ENCODE data around the gene CD248. TPM values are rescaled to one million over a fixed set of nuclear protein-coding genes. Genes with fewer than 3 reads are reported as not detected.
A peak's percentile ranks its signal among the peaks of the same experiment; 100 is the strongest.

The CD248 gene
- total and polyA plus RNA-seq, 11 donors, result 6.0 to 33.1 (median 11.8) TPM

GRCh38 chr11:66267379-66268243 is 49.2 kb downstream of the CD248 start:
- H3K4me1 ChIP-seq, result peaks cover 4 to 34% (median 27%) of the 10 kb centered on the region in 12 donors
- peaks cover 0 to 48% (median 31%) of the 10 kb centered on the region in 9 donors for H3K36me3 ChIP-seq
- TF ChIP-seq, protein P1, sequence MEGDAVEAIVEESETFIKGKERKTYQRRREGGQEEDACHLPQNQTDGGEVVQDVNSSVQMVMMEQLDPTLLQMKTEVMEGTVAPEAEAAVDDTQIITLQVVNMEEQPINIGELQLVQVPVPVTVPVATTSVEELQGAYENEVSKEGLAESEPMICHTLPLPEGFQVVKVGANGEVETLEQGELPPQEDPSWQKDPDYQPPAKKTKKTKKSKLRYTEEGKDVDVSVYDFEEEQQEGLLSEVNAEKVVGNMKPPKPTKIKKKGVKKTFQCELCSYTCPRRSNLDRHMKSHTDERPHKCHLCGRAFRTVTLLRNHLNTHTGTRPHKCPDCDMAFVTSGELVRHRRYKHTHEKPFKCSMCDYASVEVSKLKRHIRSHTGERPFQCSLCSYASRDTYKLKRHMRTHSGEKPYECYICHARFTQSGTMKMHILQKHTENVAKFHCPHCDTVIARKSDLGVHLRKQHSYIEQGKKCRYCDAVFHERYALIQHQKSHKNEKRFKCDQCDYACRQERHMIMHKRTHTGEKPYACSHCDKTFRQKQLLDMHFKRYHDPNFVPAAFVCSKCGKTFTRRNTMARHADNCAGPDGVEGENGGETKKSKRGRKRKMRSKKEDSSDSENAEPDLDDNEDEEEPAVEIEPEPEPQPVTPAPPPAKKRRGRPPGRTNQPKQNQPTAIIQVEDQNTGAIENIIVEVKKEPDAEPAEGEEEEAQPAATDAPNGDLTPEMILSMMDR (IDR thresholded peaks at IDR 0.05), result peak in 6 of 12 donors; percentile 13 to 29 (median 20)
- TF ChIP-seq POLR2A (IDR thresholded peaks at IDR 0.05), result peak; percentile 17 to 60
- DNase-seq (peak; percentile 92 to 95 (median 93)), ATAC-seq (peak; percentile 75 to 85 (median 84))
- H3K27me3 ChIP-seq, result no peaks in the 10 kb centered on the region
- 0 to 1% (median 1%) methylated on average over 28 to 61 of the region's 61 CpGs for WGBS, 4 donors
- peak overlapping the region; percentile 40 to 99 (median 90) for H3K4me3 ChIP-seq
- no peaks in the 10 kb centered on the region for H3K9me3 ChIP-seq
- intact Hi-C loops (cut with DNase I), result loop anchor here in 1 of 10 donors (10.0 kb wide), 1 partner anchor 413 kb away; the partner anchor contains the start of gene CFL1
- peak overlapping the region; percentile 89 to 99 (median 97) for H3K27ac ChIP-seq

GRCh38 chr11:66267039-66267378 is 49.8 kb downstream of the CD248 start:
- Histone ChIP-seq H3K4me1 (peaks cover 4 to 34% (median 26%) of the 10 kb centered on the region in 12 donors), H3K9me3 (no peaks in the 10 kb centered on the region), H3K27me3 (no peaks in the 10 kb centered on the region), H3K27ac (peak overlapping the region; percentile 89 to 99 (median 97)), H3K36me3 (peaks cover 0 to 48% (median 31%) of the 10 kb centered on the region in 9 donors), H3K4me3 (peak overlapping the region; percentile 40 to 99 (median 90))
- peak in 2 of 4 donors; percentile 0 to 3 for ATAC-seq
- 15 to 21% (median 18%) methylated on average over 13 of the region's 13 CpGs for whole genome bisulfite sequencing, 4 donors
- intact Hi-C loops (cut with DNase I), result loop anchor here in 1 of 10 donors (10.0 kb wide), 1 partner anchor 412 kb away; the partner anchor contains the start of gene CFL1
- no peak for DNase-seq
- TF ChIP-seq, protein P1 (IDR thresholded peaks at IDR 0.05), result no peak
- TF ChIP-seq POLR2A (IDR thresholded peaks at IDR 0.05), result no peak

GRCh38 chr11:66266378-66267038 is 50.3 kb downstream of the CD248 start:
- intact Hi-C loops (cut with DNase I), result loop anchor here in 1 of 10 donors (10.0 kb wide), 1 partner anchor 412 kb away; the partner anchor contains the start of gene CFL1

More at GRCh38 chr11:66266378-66267038, 50.3 kb downstream of the CD248 start:
- Histone ChIP-seq H3K27ac (peak overlapping the region; percentile 89 to 99 (median 97)), H3K4me1 (peaks cover 4 to 34% (median 25%) of the 10 kb centered on the region in 12 donors), H3K27me3 (no peaks in the 10 kb centered on the region), H3K36me3 (peaks cover 0 to 49% (median 31%) of the 10 kb centered on the region in 9 donors), H3K9me3 (no peaks in the 10 kb centered on the region), H3K4me3 (peak overlapping the region in 10 of 12 donors; percentile 61 to 99 (median 90))
- TF ChIP-seq POLR2A (IDR thresholded peaks at IDR 0.05), result no peak
- TF ChIP-seq, protein P1 (IDR thresholded peaks at IDR 0.05), result no peak
- 83 to 91% (median 88%) methylated on average over 13 to 20 of the region's 20 CpGs for WGBS, 4 donors
- no peak for DNase-seq
- ATAC-seq, result no peak

All from heart left ventricle (tissue), 16 donors.